WTC11 (cell line): ENCODE measurements around the gene ZFAND6. TPM values are rescaled to one million over a fixed set of nuclear protein-coding genes. Genes with fewer than 3 reads are reported as not detected.

Experiments
- ATAC-seq: fragments of 200-7000 bp; cut with Tn5 transposase; 2 replicates; pipeline ENCODE4 v1.10.0; 2021; ENCODE audit warnings: mild to moderate bottlenecking, moderate library complexity
- CTCF ChIA-PET: fragments of 300-600 bp; sonication (Branson Sonifier 250); formaldehyde crosslinking; loops from one replicate; lab custom pipeline; 2021; ENCODE audit warnings: antibody characterized with exemption; lab: Charles Lee
- POLR2A ChIA-PET: fragments of 350-600 bp; sonication (Branson Sonifier 250); formaldehyde crosslinking; loops from one replicate; lab custom pipeline; 2021; ENCODE audit warnings: antibody characterized with exemption; lab: Charles Lee
- DNase-seq: peaks from one replicate; pipeline ENCODE4 v3.0.0; 2021; ENCODE audit warnings: low spot score
- H3K27ac Mint-ChIP-seq: 2 replicates; pipeline ENCODE4 v1.8.0; 2021; ENCODE audit warnings: mixed read lengths
- H3K27me3 Mint-ChIP-seq: 2 replicates; pipeline ENCODE4 v1.8.0; 2021; ENCODE audit warnings: low read depth, mild to moderate bottlenecking, moderate library complexity, mixed read lengths
- H3K36me3 Mint-ChIP-seq: 2 replicates; pipeline ENCODE4 v1.8.0; 2021; ENCODE audit warnings: mixed read lengths
- H3K4me1 Mint-ChIP-seq: 2 replicates; pipeline ENCODE4 v1.8.0; 2022; ENCODE audit warnings: mixed read lengths
- H3K4me3 Mint-ChIP-seq: 2 replicates; pipeline ENCODE4 v1.8.0; 2021; ENCODE audit warnings: mild to moderate bottlenecking, moderate library complexity, mixed read lengths
- H3K9me3 Mint-ChIP-seq: 2 replicates; pipeline ENCODE4 v1.8.0; 2021; ENCODE audit warnings: mixed read lengths
- CBFB ChIP-seq: sonication (generic); formaldehyde crosslinking; IDR thresholded peaks from 2 replicates; pipeline ENCODE4 v1.8.1; 2022; ENCODE audit warnings: mild to moderate bottlenecking, low read depth, missing genetic modification reagents
- EMX1 ChIP-seq: fragments of 250-450 bp; sonication (Bioruptor Pico); IDR thresholded peaks from 2 replicates; pipeline ENCODE4 v1.8.0; 2021; ENCODE audit warnings: mild to moderate bottlenecking
- ETV6 ChIP-seq: sonication (generic); formaldehyde crosslinking; IDR thresholded peaks from 2 replicates; pipeline ENCODE4 v1.8.1; 2022; ENCODE audit warnings: mild to moderate bottlenecking, missing genetic modification reagents
- KAT7 ChIP-seq: sonication (generic); formaldehyde crosslinking; IDR thresholded peaks from 2 replicates; pipeline ENCODE4 v1.8.1; 2023; ENCODE audit warnings: missing genetic modification reagents, mild to moderate bottlenecking, borderline replicate concordance
- MYBL2 ChIP-seq: sonication (generic); formaldehyde crosslinking; IDR thresholded peaks from 2 replicates; pipeline ENCODE4 v1.8.1; 2023; ENCODE audit warnings: mild to moderate bottlenecking, moderate library complexity, missing genetic modification reagents
- NFATC4 ChIP-seq: fragments of 250-450 bp; sonication (Bioruptor Pico); IDR thresholded peaks from 2 replicates; pipeline ENCODE4 v1.9.0; 2021; ENCODE audit warnings: mild to moderate bottlenecking
- NR2C2 ChIP-seq: sonication (generic); formaldehyde crosslinking; IDR thresholded peaks from 2 replicates; pipeline ENCODE4 v1.8.0; 2022; ENCODE audit warnings: mild to moderate bottlenecking, missing genetic modification reagents
- SMAD3 ChIP-seq: sonication (generic); formaldehyde crosslinking; IDR thresholded peaks from 2 replicates; pipeline ENCODE4 v1.8.0; 2022; ENCODE audit warnings: missing genetic modification reagents, mild to moderate bottlenecking, borderline replicate concordance
- TP53 ChIP-seq: sonication (generic); formaldehyde crosslinking; IDR thresholded peaks from 2 replicates; pipeline ENCODE4 v1.8.1; 2023; ENCODE audit warnings: mild to moderate bottlenecking, missing genetic modification reagents
- ZNF138 ChIP-seq: sonication (generic); formaldehyde crosslinking; conservative IDR thresholded peaks from 2 replicates; pipeline ENCODE4 v1.8.1; 2022; ENCODE audit warnings: mild to moderate bottlenecking, moderate library complexity, missing genetic modification reagents
- ZNF219 ChIP-seq: sonication (generic); formaldehyde crosslinking; IDR thresholded peaks from 2 replicates; pipeline ENCODE4 v1.8.0; 2023; ENCODE audit warnings: missing genetic modification reagents, mild to moderate bottlenecking, borderline replicate concordance
- ZNF232 ChIP-seq: sonication (generic); formaldehyde crosslinking; IDR thresholded peaks from 2 replicates; pipeline ENCODE4 v1.8.0; 2022; ENCODE audit warnings: mild to moderate bottlenecking, missing genetic modification reagents
- total RNA-seq: library from RNA; stranded (reverse); gene quantifications from 3 replicates; pipeline ENCODE4 v1.2.3, GENCODE V29; 2021
- TF ChIP-seq, protein P1 (sequence below): sonication (generic); formaldehyde crosslinking; IDR thresholded peaks from 2 replicates; pipeline ENCODE4 v1.8.0; 2022; ENCODE audit warnings: mild to moderate bottlenecking, missing genetic modification reagents
- TF ChIP-seq, protein P2 (sequence below): fragments of 200-600 bp; IDR thresholded peaks from 2 replicates; pipeline ENCODE4 v1.8.0; 2022; ENCODE audit warnings: antibody characterized with exemption
- TF ChIP-seq, protein P3 (sequence below): fragments of 250-450 bp; sonication (Bioruptor Pico); IDR thresholded peaks from 2 replicates; pipeline ENCODE4 v2.1.2; 2022; ENCODE audit warnings: mild to moderate bottlenecking, moderate library complexity
- TF ChIP-seq, protein P4 (sequence below): sonication (generic); formaldehyde crosslinking; IDR thresholded peaks from 2 replicates; pipeline ENCODE4 v1.8.0; 2022; ENCODE audit warnings: mild to moderate bottlenecking, missing genetic modification reagents
- TF ChIP-seq, protein P5 (sequence below): sonication (generic); formaldehyde crosslinking; IDR thresholded peaks from 2 replicates; pipeline ENCODE4 v1.8.0; 2023; ENCODE audit warnings: missing genetic modification reagents, mild to moderate bottlenecking, borderline replicate concordance
- TF ChIP-seq, protein P6 (sequence below): fragments of 250-450 bp; sonication (Bioruptor Pico); IDR thresholded peaks from 2 replicates; pipeline ENCODE4 v1.9.0; 2021; ENCODE audit warnings: mild to moderate bottlenecking
- TF ChIP-seq, protein P7 (sequence below): sonication (generic); formaldehyde crosslinking; IDR thresholded peaks from 2 replicates; pipeline ENCODE4 v1.8.1; 2023; ENCODE audit warnings: mild to moderate bottlenecking, missing genetic modification reagents, borderline replicate concordance
- TF ChIP-seq, protein P8 (sequence below): fragments of 250-450 bp; sonication (Bioruptor Pico); IDR thresholded peaks from 2 replicates; pipeline ENCODE4 v1.9.0; 2021; ENCODE audit warnings: mild to moderate bottlenecking

ZFAND6 gene
- total RNA-seq, 1 experiment from 2014 or later: 114 TPM

DNA sequence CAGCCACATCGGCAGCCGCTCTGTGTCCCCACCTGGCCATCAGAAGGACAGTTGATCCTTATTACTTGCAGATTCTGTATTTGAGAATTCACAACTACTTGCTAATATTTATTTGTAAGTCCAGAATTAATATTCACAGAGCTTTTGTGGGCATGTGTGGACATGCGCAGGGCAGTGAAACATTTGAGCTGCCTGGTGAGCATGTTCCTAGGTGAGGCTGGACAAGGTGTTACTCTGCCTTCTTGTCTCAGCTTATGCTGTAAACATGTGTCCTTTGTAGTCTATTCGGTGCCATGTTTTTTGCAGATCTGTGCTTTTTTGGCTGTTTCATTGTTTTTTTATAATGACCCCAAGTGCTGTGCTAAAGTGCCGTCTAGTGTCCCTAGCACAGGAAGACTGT is 108.9 kb downstream of the ZFAND6 start:
- H3K4me3 Mint-ChIP-seq: no peak overlapping the region
- TF ChIP-seq EMX1 (CRISPR knock-in tag) (no peak), SMAD3 (CRISPR knock-in tag) (no peak), KAT7 (CRISPR knock-in tag) (no peak), ZNF219 (CRISPR knock-in tag) (no peak), ZNF138 (CRISPR knock-in tag) (no peak), CBFB (CRISPR knock-in tag) (no peak), TP53 (CRISPR knock-in tag) (no peak), ZNF232 (no peak), NR2C2 (CRISPR knock-in tag) (no peak), MYBL2 (CRISPR knock-in tag) (no peak), NFATC4 (CRISPR knock-in tag) (no peak), ETV6 (no peak)
- TF ChIP-seq, protein P1, sequence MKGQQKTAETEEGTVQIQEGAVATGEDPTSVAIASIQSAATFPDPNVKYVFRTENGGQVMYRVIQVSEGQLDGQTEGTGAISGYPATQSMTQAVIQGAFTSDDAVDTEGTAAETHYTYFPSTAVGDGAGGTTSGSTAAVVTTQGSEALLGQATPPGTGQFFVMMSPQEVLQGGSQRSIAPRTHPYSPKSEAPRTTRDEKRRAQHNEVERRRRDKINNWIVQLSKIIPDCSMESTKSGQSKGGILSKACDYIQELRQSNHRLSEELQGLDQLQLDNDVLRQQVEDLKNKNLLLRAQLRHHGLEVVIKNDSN (CRISPR knock-in tag): no peak
- TF ChIP-seq, protein P2, sequence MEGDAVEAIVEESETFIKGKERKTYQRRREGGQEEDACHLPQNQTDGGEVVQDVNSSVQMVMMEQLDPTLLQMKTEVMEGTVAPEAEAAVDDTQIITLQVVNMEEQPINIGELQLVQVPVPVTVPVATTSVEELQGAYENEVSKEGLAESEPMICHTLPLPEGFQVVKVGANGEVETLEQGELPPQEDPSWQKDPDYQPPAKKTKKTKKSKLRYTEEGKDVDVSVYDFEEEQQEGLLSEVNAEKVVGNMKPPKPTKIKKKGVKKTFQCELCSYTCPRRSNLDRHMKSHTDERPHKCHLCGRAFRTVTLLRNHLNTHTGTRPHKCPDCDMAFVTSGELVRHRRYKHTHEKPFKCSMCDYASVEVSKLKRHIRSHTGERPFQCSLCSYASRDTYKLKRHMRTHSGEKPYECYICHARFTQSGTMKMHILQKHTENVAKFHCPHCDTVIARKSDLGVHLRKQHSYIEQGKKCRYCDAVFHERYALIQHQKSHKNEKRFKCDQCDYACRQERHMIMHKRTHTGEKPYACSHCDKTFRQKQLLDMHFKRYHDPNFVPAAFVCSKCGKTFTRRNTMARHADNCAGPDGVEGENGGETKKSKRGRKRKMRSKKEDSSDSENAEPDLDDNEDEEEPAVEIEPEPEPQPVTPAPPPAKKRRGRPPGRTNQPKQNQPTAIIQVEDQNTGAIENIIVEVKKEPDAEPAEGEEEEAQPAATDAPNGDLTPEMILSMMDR: no peak
- TF ChIP-seq, protein P3, sequence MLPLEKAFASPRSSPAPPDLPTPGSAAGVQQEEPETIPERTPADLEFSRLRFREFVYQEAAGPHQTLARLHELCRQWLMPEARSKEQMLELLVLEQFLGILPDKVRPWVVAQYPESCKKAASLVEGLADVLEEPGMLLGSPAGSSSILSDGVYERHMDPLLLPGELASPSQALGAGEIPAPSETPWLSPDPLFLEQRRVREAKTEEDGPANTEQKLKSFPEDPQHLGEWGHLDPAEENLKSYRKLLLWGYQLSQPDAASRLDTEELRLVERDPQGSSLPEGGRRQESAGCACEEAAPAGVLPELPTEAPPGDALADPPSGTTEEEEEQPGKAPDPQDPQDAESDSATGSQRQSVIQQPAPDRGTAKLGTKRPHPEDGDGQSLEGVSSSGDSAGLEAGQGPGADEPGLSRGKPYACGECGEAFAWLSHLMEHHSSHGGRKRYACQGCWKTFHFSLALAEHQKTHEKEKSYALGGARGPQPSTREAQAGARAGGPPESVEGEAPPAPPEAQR (CRISPR knock-in tag): no peak
- TF ChIP-seq, protein P4, sequence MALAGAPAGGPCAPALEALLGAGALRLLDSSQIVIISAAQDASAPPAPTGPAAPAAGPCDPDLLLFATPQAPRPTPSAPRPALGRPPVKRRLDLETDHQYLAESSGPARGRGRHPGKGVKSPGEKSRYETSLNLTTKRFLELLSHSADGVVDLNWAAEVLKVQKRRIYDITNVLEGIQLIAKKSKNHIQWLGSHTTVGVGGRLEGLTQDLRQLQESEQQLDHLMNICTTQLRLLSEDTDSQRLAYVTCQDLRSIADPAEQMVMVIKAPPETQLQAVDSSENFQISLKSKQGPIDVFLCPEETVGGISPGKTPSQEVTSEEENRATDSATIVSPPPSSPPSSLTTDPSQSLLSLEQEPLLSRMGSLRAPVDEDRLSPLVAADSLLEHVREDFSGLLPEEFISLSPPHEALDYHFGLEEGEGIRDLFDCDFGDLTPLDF: no peak
- TF ChIP-seq, protein P5, sequence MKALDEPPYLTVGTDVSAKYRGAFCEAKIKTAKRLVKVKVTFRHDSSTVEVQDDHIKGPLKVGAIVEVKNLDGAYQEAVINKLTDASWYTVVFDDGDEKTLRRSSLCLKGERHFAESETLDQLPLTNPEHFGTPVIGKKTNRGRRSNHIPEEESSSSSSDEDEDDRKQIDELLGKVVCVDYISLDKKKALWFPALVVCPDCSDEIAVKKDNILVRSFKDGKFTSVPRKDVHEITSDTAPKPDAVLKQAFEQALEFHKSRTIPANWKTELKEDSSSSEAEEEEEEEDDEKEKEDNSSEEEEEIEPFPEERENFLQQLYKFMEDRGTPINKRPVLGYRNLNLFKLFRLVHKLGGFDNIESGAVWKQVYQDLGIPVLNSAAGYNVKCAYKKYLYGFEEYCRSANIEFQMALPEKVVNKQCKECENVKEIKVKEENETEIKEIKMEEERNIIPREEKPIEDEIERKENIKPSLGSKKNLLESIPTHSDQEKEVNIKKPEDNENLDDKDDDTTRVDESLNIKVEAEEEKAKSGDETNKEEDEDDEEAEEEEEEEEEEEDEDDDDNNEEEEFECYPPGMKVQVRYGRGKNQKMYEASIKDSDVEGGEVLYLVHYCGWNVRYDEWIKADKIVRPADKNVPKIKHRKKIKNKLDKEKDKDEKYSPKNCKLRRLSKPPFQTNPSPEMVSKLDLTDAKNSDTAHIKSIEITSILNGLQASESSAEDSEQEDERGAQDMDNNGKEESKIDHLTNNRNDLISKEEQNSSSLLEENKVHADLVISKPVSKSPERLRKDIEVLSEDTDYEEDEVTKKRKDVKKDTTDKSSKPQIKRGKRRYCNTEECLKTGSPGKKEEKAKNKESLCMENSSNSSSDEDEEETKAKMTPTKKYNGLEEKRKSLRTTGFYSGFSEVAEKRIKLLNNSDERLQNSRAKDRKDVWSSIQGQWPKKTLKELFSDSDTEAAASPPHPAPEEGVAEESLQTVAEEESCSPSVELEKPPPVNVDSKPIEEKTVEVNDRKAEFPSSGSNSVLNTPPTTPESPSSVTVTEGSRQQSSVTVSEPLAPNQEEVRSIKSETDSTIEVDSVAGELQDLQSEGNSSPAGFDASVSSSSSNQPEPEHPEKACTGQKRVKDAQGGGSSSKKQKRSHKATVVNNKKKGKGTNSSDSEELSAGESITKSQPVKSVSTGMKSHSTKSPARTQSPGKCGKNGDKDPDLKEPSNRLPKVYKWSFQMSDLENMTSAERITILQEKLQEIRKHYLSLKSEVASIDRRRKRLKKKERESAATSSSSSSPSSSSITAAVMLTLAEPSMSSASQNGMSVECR (CRISPR knock-in tag): no peak
- TF ChIP-seq, protein P6, sequence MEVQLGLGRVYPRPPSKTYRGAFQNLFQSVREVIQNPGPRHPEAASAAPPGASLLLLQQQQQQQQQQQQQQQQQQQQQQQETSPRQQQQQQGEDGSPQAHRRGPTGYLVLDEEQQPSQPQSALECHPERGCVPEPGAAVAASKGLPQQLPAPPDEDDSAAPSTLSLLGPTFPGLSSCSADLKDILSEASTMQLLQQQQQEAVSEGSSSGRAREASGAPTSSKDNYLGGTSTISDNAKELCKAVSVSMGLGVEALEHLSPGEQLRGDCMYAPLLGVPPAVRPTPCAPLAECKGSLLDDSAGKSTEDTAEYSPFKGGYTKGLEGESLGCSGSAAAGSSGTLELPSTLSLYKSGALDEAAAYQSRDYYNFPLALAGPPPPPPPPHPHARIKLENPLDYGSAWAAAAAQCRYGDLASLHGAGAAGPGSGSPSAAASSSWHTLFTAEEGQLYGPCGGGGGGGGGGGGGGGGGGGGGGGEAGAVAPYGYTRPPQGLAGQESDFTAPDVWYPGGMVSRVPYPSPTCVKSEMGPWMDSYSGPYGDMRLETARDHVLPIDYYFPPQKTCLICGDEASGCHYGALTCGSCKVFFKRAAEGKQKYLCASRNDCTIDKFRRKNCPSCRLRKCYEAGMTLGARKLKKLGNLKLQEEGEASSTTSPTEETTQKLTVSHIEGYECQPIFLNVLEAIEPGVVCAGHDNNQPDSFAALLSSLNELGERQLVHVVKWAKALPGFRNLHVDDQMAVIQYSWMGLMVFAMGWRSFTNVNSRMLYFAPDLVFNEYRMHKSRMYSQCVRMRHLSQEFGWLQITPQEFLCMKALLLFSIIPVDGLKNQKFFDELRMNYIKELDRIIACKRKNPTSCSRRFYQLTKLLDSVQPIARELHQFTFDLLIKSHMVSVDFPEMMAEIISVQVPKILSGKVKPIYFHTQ (CRISPR knock-in tag): no peak
- TF ChIP-seq, protein P7, sequence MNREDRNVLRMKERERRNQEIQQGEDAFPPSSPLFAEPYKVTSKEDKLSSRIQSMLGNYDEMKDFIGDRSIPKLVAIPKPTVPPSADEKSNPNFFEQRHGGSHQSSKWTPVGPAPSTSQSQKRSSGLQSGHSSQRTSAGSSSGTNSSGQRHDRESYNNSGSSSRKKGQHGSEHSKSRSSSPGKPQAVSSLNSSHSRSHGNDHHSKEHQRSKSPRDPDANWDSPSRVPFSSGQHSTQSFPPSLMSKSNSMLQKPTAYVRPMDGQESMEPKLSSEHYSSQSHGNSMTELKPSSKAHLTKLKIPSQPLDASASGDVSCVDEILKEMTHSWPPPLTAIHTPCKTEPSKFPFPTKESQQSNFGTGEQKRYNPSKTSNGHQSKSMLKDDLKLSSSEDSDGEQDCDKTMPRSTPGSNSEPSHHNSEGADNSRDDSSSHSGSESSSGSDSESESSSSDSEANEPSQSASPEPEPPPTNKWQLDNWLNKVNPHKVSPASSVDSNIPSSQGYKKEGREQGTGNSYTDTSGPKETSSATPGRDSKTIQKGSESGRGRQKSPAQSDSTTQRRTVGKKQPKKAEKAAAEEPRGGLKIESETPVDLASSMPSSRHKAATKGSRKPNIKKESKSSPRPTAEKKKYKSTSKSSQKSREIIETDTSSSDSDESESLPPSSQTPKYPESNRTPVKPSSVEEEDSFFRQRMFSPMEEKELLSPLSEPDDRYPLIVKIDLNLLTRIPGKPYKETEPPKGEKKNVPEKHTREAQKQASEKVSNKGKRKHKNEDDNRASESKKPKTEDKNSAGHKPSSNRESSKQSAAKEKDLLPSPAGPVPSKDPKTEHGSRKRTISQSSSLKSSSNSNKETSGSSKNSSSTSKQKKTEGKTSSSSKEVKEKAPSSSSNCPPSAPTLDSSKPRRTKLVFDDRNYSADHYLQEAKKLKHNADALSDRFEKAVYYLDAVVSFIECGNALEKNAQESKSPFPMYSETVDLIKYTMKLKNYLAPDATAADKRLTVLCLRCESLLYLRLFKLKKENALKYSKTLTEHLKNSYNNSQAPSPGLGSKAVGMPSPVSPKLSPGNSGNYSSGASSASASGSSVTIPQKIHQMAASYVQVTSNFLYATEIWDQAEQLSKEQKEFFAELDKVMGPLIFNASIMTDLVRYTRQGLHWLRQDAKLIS (CRISPR knock-in tag): no peak
- TF ChIP-seq, protein P8, sequence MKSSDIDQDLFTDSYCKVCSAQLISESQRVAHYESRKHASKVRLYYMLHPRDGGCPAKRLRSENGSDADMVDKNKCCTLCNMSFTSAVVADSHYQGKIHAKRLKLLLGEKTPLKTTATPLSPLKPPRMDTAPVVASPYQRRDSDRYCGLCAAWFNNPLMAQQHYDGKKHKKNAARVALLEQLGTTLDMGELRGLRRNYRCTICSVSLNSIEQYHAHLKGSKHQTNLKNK (CRISPR knock-in tag): no peak
- TF ChIP-seq, all 79 proteins: peak for 0
- ChIA-PET POLR2A (no interaction called here), CTCF (interaction anchor here (1.2 kb wide), 1 partner anchor 1161 kb away, joined by 4 read pairs; no protein-coding TSS in a partner anchor)
- H3K27me3 Mint-ChIP-seq: no peaks in the 10 kb centered on the region
- no peaks in the 10 kb centered on the region for H3K4me1 Mint-ChIP-seq
- ATAC-seq (no peak), DNase-seq (no peak)
- H3K9me3 Mint-ChIP-seq: peaks cover 5% of the 10 kb centered on the region; the same call in 1 of the 2 replicates
- peak overlapping the region; percentile 86 for H3K27ac Mint-ChIP-seq
- peaks cover 30% of the 10 kb centered on the region for H3K36me3 Mint-ChIP-seq
